ENCODE data around the gene ZFYVE9.

GRCh38 chr1:52240592-52241210, 98.8 kb downstream of the ZFYVE9 start:
- no peak for TF ChIP-seq CTCF (IDR thresholded peaks at IDR 0.05)
- no peak for TF ChIP-seq POLR2A (IDR thresholded peaks at IDR 0.05)

Measured in suprapubic skin (tissue), 3 donors.